ENCODE measurements around the gene NOPCHAP1.
"Not testable (repeated sequence)": the region's sequence is repeated elsewhere in the genome, so short reads cannot be mapped to it uniquely, and the experiment has no call there.

NOPCHAP1 gene

DNA sequence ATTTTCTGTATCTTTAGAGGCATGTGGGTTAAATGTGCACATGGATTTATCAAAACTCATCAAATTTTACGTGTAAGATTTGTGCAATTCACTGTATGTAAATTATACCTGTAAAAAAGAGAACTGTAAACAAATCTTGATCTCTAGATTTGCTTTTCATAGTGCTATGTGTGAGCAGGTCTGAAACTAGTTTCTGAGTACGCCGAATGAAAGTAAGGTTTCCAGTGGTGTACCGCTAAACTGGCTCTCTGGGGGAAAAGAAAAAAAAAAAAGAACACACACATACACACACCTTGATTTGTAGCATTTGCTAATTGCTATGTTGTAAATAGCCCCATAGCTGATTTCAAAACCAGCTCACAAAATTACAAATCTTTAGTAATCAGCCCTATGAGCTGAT lies 19.4 kb upstream of the NOPCHAP1 start:
- no peak for FAIRE-seq

DNA sequence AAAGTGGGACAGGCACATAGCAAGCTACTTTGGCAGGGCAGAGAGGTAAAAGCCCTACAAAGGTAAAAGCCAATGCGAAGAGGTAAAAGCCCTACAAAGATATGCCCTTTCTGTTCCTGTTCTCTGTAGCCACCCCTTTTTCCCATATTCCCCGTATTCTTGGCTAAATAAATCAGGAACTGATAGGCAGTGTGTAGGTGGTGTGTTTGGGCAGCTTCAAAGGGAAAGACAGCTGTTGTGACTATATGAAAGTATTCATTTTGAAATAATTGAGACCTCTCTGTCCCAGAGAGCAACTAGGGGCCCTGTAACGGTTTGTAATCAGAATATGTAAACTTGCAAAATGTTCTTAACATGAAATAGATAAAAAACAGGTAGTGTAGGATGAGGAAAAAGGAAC lies 16.8 kb upstream of the NOPCHAP1 start:
- FAIRE-seq = no peak

DNA sequence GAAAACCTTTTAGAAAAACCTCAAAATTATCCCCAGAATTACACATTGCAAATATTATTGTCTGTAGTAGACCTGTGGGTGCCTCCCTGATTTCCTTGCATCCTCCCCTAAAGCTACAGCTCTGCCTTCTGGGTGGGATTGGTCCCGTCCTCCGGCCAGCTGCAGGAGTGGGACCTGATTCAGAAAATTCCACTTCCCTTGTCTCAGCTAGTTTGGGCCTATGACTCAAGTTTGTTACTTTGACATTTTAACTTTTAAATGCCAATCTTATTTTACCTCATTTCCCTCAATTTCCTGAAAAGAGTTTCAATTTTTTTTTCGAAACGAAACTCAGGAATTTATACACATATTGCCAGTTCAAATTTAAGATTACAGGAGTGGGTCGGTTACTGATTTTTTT lies 14.8 kb upstream of the NOPCHAP1 start:
- FAIRE-seq = no peak

DNA sequence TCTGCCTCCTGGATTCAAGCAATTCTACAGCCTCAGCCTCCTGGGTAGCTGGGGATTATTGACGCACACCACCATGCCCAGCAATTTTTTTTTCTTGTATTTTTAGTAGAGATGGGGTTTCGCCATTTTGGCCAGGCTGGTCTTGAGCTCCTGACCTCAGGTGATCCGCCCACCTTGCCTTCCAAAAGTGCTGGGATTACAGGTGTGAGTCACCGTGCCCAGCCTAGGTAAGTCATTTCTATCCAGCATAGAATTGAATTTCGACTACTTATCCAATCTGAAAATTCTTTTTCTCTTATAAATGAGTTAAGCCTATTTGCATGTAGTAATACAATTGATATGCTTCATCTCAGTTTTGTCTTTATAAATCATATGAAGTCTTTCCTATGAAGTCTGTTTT lies 12.9 kb upstream of the NOPCHAP1 start:
- FAIRE-seq = no peak

DNA sequence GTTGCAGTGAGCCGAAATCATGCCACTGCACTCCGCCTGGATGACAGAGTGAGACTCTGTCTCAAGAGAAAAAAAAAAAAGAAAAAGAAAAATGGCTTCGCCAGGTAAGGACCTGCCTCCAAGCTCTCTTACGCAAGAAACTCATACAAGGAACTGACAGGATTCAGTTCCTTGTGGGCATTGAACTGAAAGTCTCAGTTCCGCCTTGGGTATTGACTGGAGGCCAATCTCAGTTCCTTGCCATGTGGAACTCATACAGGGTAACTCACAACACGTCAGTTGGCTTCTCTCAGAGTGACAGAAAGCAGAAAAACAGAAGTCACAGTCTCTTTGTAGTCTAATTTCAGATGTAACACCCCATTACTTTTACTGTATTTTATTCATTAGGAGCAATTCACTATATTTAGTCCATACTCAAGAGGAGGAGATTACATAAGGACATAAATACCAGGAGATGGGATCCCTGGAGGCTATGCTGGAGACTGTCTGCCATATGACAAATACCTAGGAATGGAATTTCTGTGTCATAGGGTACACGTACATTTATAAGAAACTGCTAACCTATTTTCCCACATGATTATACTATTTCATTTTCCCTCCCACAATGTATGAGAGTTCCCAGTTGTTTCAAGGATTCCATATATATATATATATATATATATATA lies 11.4 kb upstream of the NOPCHAP1 start:
- no peak for FAIRE-seq

DNA sequence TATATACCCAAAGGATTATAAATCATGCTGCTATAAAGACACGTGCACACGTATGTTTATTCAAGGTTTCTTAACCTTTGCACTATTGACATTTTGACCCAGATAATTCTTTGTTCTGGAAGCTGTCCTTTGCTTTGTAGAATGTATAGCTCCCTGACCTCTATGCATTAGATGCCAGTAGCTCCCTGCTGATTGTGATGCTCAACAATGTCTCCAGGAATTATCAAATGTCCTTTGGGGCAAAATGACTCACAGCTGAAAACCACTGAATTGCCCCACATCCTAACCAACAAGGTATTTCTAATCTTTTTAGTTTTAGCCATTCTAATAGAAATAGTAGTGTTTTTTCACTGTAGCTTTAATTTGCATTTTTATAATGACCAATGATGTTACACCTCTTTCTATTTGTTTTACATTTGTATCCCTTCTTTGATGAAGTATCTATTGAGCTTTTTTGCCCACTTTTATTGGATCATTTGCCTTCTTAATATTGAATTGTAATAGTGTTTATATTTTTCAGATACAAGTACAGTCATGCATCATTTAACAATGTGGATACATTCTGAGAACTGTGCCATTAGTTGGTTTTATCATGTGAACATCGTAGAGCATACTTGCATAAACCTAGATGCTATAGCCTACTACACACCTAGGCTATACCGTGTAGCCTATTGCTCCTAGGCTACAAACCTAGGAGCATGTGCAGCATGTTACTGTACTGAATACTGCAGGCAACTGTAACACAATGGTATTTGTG lies 10.4 kb upstream of the NOPCHAP1 start:
- no peak for FAIRE-seq

DNA sequence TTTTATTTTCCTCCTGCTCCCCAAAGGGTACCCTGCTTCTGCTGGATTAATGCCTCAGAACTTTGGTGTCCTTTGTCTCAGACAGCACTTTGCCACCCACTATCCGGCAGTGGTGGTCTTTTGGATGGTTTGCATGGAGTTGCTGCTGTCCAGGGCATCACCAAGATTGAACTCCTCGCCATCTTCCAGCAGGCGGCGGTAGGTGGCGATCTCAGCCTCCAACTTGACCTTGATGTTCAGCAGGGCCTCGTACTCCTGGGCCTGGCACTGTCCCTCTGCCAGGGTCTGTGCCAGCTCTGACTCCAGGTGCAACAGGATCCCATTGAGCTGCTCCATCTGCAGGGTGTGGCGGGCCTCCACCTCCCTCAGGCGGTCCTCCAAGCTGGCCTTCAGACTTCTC lies 9.4 kb upstream of the NOPCHAP1 start:
- no peak for FAIRE-seq

DNA sequence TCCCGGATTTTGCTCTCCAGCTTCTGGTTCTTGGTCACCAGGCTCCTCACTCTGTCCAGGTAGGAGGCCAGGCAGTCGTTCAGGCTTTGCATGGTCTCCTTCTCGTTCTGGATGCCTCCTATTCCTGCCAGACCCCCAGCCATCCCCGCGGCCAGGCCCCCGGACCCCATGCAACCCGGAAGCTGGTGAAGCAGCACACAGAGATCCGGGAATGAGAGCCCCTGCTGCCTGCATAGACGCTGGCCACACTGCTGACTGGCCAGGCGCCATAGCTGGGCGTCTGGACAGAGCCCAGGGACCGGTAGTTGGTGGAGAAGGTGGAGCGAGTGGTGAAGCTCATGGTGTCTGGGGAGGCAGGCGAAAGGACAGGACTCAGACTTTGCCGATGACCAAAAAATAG lies 8.4 kb upstream of the NOPCHAP1 start:
- not testable (repeated sequence) for FAIRE-seq

DNA sequence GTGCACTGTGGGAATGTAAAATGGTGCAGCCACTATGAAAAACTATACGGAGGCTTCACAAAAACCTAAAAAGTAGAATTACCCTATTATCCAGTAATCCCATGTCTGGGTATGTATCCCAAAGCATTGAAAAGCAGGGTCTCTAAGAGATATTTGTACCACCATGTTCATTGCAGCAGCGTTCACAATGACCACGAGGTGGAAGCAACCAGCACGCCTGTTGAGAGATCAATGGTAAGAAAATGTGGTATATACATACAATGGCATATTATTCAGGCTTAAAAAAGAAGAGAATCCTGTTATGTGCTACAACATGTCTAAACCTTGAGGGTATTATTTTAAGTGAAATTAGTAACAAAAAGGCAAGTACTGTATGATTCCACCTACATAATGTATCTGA lies 910 bp upstream of the NOPCHAP1 start:
- no peak for FAIRE-seq

DNA sequence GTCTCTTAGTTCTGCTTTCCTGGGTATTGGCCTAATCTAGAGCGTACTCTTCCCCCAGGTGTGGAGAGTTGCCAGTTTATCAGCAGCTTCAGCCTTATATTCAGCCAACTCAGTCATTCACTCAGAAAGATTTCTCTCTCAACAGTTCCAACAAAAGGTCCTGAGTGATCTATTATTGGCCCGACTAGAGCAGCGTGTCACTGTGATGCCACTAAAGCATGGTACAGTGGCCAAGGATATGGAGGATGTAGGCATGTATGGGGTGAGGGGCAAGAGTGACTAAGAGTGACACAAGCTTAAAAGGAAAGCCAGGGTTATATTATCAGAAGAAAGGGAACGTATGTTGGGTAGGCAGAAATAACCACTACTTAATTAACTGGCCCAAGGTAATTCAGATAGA lies 4.8 kb downstream of the NOPCHAP1 start:
- FAIRE-seq = no peak

DNA sequence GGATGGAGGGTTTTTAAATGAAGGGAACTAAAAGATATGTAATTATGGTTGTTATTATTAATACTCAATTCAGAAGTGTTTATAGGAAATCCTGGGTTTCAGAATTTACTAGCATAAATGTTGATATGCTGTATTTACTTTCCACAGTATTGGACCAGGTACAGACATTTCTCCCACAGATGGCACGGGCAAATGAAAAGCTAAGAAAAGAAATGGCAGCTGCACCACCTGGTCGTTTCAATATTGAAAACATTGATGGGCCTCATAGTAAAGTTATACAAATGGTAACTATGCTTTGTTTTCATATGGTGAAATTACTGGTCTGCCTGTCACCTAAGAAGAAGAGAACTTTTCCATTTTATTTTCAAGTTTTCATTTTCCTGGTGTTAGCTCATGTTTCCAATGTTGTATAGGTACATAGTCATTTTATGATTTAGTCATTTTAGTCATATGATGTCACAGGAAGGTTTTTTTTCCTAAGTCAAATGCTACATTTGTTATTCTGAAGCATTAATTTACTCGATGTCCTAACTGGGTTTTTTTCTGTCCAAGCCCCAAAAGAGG lies 5.5 kb downstream of the NOPCHAP1 start:
- no peak for FAIRE-seq

DNA sequence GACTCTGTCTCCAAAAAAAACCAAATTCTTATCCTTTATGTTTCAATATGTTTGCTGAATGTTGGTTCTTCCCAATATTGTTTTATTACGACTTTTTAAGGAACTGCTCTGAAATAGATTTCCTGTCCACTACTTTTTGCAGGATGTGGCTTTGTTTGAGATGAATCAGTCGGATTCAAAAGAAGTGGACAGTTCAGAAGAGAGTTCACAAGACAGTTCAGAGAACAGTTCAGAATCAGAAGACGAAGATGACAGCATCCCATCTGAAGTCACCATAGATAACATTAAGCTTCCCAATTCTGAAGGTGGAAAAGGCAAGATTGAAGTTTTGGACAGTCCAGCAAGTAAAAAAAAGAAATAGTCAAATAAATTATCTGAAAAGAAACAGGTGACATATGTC lies 8.2 kb downstream of the NOPCHAP1 start:
- no peak for FAIRE-seq

DNA sequence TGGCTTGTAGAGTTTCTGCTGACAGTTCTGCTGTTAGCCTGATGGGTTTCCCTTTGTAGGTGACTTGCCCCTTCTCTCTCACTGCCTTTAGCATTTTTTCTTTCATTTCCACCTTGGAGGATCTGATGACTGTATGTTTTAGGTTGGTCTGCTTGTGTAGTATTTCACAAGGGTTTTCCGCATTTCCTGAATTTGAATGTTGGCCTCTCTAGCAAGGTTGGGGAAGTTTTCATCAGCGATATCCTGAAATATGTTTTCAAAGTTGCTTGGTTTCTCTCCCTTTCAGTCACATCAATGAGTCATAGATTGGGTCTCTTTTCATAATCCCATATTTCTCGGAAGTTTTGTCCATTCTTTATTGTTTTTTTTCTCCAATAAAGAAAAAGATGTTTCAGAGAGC lies 11.4 kb downstream of the NOPCHAP1 start:
- FAIRE-seq = no peak

DNA sequence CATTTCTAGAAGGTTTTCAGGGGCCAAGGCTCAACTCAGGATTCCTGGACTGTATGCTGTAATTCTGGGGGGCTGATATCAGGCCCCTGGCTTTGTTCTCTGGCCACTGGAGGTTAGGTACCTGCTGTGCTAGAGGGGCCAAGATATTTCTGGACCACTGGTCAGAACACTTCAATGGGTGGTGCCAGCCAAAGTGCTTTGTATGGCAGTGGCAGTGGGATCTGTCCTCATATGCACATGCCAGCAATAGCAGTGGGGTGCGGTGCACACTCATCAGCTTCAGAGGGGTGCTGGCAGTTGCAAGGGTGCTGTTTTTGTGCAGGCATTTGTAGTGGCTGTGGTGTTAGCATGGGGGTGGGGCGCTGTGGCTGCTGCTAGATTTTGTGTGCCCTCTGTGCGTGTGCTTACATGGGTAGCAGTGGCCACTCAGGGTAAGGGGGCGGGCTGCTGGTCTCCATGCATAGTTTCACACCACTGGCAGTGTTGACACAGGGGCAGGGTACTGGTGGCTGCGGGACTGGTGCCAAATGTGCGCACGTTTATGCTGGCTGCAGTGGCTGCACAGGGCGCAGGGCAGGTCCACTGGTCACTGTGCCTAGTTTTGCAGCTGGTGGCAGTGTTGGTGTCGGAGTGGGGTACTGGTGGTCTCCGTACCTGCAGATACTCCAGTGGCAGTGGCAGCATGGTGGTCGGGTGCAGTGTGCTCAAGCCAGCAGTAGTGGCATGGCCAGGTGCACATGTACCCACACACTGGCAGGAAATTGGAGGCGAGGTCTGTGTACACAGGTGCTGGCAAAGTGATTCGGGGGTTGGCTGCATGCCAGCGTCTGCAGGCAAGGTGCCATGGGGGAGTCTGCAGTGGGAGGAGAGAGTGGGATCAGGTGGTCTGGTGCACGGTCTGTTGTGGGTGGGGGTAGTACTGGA lies 12.6 kb downstream of the NOPCHAP1 start:
- no peak for FAIRE-seq

DNA sequence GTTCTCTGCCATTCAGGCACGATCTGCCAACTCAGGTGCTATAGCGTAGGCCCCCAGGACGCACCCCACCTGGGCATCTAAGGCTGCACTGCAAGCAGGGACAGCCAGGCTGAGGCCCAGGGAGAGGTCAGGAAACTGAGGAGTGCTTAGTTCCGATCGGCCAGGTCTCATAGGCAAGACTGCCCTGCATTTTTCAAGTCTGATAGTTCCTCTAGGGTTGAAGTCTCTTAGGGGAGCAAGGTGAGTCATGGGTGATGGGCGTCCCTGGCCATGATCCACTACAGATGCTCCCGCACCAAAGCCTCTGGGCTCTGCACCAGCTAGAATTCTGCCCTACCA lies 13.2 kb downstream of the NOPCHAP1 start:
- FAIRE-seq = no peak

DNA sequence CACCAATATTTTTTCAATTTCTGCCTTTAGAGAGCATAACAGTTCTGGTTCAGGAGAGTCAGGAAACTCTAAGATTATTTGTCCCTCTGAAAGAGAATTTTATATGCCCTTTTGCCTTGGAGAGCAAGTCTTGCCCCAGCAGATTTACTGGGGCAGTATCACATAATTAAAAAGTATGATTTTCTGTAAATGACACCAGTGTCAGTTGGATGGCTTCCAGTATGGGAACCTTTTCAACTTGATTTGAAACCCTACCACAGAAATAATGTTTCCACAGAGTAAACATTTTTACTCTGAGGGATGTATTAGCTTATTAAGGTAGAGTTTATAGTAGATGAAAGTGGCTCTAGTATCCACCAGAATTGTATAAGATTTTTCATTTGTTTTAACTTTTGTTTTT lies 15.4 kb downstream of the NOPCHAP1 start:
- FAIRE-seq = no peak

DNA sequence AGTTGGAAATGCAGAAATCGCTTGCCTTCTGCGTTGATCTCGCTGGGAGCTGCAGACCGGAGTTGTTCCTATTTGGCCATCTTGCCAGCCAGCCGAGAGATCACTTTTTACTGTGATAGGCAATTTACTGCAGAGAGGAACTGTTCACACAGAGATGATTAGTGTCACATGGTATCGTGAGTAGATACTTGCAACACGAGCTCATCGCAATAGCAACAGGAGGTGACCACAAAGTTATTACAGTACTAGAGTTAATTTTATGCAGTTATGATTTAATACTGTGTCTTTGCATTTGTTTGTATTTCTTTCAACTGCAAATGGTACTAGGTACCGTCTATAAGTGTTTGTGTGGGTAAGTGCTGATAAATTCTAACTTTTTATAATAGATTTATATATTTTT lies 27.8 kb downstream of the NOPCHAP1 start:
- no peak for FAIRE-seq

DNA sequence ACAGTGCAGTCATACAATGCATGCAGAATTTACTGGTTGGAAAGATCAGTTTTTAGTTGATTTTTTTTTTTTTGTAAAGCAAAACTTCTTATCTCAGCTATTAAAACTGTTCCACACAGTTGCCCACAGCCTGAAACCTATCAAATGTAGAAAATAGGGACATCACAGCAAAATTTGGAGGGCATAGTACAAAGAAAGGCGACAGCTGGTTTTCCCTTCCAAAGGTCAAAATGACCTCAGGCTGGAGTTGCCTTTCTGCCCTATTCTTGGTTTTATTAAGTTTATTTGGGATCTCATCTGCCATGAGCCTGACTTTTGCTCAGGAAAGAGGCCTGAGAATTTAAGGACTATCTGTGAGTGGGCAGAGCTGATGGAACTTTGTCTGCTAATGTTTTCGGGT lies 28.5 kb downstream of the NOPCHAP1 start:
- FAIRE-seq = no peak

DNA sequence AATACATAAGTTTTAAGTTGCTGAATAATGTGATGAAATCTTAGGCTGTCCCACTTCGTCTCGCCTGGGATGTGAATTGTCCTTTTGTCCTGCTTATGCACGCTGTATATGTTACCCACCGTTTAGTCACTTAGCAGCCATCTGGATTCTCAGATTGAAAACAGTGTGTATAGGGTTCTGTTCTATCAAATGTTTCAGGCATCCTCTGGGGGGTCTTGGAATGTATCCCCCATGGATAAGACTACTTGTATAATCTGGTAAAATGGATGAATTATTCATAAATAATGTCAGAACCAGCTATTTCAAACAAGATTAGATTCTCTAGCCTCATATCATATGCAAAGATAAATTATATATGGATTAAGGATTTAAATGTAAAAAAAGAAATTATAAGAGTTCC lies 29.4 kb downstream of the NOPCHAP1 start:
- FAIRE-seq = no peak

DNA sequence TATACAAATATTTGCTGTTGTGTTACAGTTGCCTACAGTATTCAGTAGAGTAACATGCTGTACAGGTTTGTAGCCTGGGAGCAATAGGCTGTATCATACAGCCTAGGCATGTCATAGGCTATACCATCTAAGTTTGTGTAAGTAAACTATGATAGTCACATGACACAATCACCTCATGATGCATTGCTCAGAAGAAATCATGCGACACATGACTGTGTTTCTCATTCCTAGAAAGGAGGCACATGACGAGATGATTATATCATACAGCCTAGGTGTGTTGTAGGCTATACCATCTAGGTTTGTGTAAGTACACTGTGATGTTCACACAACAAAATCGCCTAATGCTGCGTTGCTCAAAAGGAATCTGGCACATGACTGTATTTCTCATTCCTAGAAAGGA lies 31.9 kb downstream of the NOPCHAP1 start:
- no peak for FAIRE-seq

DNA sequence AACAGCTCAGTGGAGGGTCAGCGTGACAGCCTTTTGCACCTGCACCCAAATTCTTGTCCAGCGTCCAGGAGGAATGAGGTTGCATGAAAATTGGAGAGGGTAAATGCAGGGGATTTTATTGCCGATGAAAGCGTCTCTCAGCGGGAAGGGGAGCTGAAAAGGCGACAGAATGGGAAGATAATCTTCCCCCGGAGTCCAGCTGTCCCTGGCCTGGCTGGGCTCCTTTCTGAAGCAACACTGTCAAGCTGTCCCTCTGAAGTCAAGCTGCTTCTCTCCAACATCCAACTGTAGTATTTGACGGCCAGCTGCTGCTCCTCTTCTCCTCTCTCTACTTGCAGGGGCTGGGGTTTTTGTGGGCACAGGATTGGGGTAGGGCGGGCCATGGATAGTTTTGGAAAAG lies 32.7 kb downstream of the NOPCHAP1 start:
- FAIRE-seq = no peak

DNA sequence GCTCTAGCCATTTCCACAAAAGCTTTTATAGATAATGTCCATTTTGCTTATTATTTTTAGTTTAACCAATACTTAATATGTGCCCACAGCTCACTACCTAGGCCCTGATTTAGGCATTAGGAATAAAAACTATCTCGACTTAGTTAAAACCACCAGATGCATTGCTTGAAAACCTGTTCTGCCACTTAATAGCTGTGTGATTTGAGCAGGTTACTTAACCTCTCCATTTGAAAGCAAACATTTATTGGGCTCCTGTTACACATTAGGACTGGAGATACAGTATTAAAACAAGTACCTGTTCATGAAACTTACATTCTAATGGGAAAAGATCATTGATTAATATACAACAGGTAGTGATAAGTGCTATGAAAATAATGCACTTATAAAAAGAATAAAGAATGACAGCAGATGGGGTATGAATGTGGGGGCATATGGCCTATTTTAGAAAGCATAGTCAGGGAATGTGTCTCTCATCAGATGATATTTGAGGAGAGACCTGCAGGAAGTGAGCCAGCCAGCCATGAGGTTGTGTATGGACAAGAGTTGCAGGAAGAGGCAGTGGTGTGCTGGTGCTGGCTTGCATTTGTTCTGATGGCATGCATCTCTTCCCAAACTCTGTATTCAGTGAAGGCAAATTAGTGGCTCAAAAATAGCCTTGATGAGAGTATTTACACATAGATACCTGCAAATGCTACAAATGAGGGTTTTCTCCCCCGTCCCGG lies 34.3 kb downstream of the NOPCHAP1 start:
- no peak for FAIRE-seq

DNA sequence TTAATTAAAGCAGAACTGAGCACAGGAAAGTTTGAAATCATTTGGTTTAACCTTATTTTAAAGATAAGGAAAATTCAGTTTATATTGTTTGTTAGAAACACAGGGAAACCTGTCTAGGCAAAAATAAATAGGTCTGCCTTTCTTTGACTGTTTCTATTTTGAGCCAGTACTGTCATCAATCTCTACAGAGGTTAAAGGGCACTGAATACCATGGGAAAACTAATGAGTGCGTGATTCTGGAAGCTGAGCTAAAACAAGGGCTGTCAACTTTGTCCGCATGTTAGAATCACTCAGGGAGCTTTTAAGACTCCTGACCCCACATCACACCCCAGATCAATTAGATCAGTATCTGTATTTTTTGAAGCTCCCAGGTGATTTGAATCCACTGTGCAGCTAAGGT lies 38.8 kb downstream of the NOPCHAP1 start:
- FAIRE-seq = no peak
